NCI-H345 treated with DMSO at 0.1 percent for 48 hours (cell line): Measurements from ENCODE around the gene AGPAT4.

Source experiments
- DNase-seq: peaks from one replicate; lab custom pipeline; 2025; ENCODE audit not compliant: unreplicated experiment; lab: John Stamatoyannopoulos, UW

The AGPAT4 gene

DNA sequence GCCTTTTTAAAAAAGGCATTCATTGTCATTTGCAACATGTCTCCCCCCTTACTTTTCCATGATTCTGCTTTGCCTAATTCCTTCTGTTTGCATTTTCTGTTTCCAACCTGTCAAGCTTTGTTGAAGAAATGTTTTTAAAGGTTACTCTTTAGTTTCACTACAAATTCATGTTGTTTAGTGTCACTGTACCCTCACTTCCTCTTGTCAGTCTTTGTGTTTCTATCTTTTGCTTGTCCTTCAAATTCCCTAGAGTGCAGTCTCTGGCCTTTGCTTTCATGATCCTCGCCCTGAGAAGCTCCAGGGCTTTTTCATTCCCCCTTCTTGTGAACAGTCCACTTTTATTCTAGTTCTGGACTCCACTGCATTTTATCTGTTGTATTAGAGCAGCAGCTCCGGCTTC is 191.6 kb downstream of the AGPAT4 start:
- DNase-seq: no peak

DNA sequence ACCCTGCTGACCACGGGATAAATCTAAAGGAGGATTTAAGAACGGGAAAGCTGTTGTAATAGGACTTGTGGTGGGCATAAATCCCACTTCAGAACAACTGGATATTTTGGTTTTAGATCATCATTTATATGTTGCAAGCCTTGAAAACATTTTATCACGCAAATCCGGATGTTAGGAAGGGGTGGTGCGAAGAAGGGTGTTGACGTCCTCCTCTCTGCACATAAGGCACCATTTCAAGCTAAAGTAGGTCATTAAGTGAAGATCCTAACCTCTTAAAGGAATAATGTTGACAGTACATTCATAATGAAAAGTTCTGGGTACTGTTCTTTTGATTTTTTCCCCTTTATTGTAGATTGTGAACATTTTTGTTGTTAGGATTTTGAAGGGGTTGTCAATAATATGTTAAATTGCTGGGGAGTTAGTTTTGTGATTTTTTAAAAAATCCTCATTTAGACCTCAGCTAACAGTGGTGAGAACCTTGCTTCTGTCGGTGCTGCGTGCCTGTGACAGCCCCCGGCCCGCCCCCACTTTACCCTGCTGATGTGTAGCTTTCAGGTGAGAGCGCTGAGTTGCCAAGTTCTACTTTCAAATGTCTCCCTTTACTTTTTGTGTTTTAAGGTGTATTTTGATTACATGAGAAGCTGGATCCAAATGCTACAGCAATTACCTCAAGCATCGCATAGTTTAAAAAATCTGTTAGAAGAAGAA is 193.4 kb downstream of the AGPAT4 start:
- DNase-seq: no peak
